GM19452 (cell line): ENCODE results near the gene RARB.

ENCODE experiments used
- ATAC-seq: cut with Tn5 transposase; IDR thresholded peaks from one replicate; pipeline ENCODE4 v1.9.1; 2021; ENCODE audit not compliant: unreplicated experiment

RARB gene

GRCh38 chr3:25503898-25504301 lies 75.8 kb downstream of the RARB start:
- no peak for ATAC-seq

GRCh38 chr3:25505581-25505980 lies 77.5 kb downstream of the RARB start:
- ATAC-seq = no peak

- no peak for ATAC-seq
Measured at GRCh38 chr3:25507811-25508210, 79.7 kb downstream of the RARB start.

GRCh38 chr3:25508433-25508832 lies 80.4 kb downstream of the RARB start:
- no peak for ATAC-seq

GRCh38 chr3:25508901-25509300 lies 80.8 kb downstream of the RARB start:
- no peak for ATAC-seq

GRCh38 chr3:25510797-25511196 lies 82.7 kb downstream of the RARB start:
- no peak for ATAC-seq

GRCh38 chr3:25511972-25512721 lies 84.1 kb downstream of the RARB start:
- ATAC-seq = no peak

- no peak for ATAC-seq
Measured at GRCh38 chr3:25513642-25514266, 85.7 kb downstream of the RARB start.

- ATAC-seq = no peak
Measured at GRCh38 chr3:25515171-25515570, 87.1 kb downstream of the RARB start.

- ATAC-seq = no peak
Measured at GRCh38 chr3:25520926-25521559, 93.0 kb downstream of the RARB start.

- ATAC-seq = no peak
Measured at GRCh38 chr3:25527336-25527735, 99.3 kb downstream of the RARB start.

- ATAC-seq = no peak
Measured at GRCh38 chr3:25527801-25528200, 99.7 kb downstream of the RARB start.

GRCh38 chr3:25531971-25532370 lies 103.9 kb downstream of the RARB start:
- ATAC-seq = no peak

GRCh38 chr3:25532431-25533162 lies 104.5 kb downstream of the RARB start:
- no peak for ATAC-seq

GRCh38 chr3:25533399-25533798 lies 105.3 kb downstream of the RARB start:
- ATAC-seq = no peak

- no peak for ATAC-seq
Measured at GRCh38 chr3:25534007-25534406, 105.9 kb downstream of the RARB start.

- no peak for ATAC-seq
Measured at GRCh38 chr3:25536521-25537391, 108.7 kb downstream of the RARB start.

- no peak for ATAC-seq
Measured at GRCh38 chr3:25537516-25537915, 109.5 kb downstream of the RARB start.

GRCh38 chr3:25540273-25540672 lies 112.2 kb downstream of the RARB start:
- no peak for ATAC-seq

- ATAC-seq = no peak
Measured at GRCh38 chr3:25542492-25543039, 114.5 kb downstream of the RARB start.
